Central memory CD8-positive, alpha-beta T cell (primary cell): Measurements from ENCODE around the gene HYAL2.
A peak's percentile ranks its signal among the peaks of the same experiment; 100 is the strongest.

Experiments
- ATAC-seq: fragments of 150-1000 bp; cut with Tn5 transposase; replicated peaks from 2 replicates; pipeline ENCODE4 v1.10.0; 2022; ENCODE audit warnings: mild to moderate bottlenecking, moderate FRiP score, moderate number of reproducible peaks; ENCODE audit not compliant: poor library complexity, severe bottlenecking; ENCODE audit errors: extremely low read depth
- DNase-seq, 2 donors: peaks; one replicate each; pipeline ENCODE4 v3.0.0; 2021; ENCODE audit warnings: low spot score in 2 of 2
- H3K27ac Mint-ChIP-seq: one replicate; pipeline ENCODE4 v1.8.0; 2022; ENCODE audit warnings: low read depth, mild to moderate bottlenecking, moderate library complexity, mixed read lengths
- H3K27me3 Mint-ChIP-seq: one replicate; pipeline ENCODE4 v1.8.0; 2022; ENCODE audit warnings: mixed read lengths
- H3K36me3 Mint-ChIP-seq: one replicate; pipeline ENCODE4 v1.8.0; 2022; ENCODE audit warnings: mild to moderate bottlenecking, moderate library complexity, mixed read lengths; ENCODE audit not compliant: insufficient read depth
- H3K4me1 Mint-ChIP-seq: one replicate; pipeline ENCODE4 v1.8.0; 2022; ENCODE audit warnings: mixed read lengths
- H3K4me3 Mint-ChIP-seq: one replicate; pipeline ENCODE4 v1.8.0; 2022; ENCODE audit warnings: mild to moderate bottlenecking, moderate library complexity, mixed read lengths
- H3K9me3 Mint-ChIP-seq: one replicate; pipeline ENCODE4 v1.8.0; 2022; ENCODE audit warnings: mixed read lengths

HYAL2 gene

DNA sequence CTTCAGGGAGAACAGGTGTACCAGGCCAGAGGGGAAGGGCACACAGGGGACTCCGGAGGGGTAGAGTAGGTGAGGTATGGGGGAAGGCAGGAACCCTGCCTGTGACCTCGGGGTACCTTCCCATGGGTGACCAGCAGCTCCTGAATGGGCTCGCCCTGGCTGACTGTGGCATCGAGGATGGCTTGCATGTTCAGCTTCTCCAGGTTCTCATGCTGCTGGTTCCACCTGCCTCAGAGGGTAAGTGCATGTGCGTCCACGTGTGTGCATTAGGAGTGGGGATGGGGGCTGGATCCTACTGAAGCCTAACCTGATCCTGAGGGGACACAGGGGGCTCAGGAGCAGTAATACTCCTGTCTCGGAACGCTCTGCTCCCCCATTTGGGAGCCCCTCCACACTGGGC is 22.5 kb upstream of the HYAL2 start:
- H3K4me3 Mint-ChIP-seq = peak overlapping the region; percentile 38
- H3K27me3 Mint-ChIP-seq = no peaks in the 10 kb centered on the region
- H3K4me1 Mint-ChIP-seq = peaks cover 50% of the 10 kb centered on the region
- H3K9me3 Mint-ChIP-seq = no peaks in the 10 kb centered on the region
- no peak overlapping the region for H3K27ac Mint-ChIP-seq
- ATAC-seq = no peak
- DNase-seq = no peak
- H3K36me3 Mint-ChIP-seq = peaks cover 11% of the 10 kb centered on the region

DNA sequence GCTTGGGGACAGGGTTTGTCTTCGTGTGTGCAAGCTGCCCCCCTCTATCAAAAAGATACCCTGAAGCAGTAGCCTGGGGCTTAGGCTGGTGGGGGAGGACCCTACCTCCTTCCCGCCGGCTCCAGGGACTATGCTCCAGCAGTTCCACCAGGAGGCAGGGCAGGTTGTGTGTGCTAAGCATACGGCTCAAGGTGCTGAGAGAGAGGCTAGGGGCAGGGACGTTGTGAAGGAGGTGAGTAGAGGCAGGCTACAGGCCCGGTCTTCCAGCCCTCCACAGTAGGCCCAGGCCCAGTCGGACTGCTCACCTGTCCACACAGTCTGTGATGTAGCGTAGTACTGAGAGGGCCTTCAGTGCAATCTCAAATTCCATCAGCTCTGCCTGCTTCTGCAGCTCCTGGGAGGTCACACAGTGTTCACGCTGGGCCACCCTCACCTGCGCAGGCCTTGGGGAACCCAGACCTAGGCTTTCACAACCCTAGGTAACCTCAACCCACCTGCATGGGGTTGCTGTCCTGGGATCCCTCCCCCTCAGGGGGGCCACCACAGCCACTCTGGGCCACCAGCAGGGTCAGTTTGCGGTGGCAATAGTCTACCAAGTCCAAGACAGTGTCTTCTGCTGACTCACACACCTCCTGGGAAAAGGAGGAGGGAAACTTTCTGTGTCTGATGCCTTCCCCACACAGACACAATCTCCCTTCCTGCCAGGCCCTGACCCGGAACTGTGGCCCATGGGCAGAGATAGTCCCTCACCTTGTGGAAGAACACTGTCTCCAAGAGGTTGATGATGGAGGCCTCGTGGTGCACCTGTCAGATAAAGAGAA is 20.5 kb upstream of the HYAL2 start:
- Mint-ChIP-seq H3K4me1 (peaks cover 53% of the 10 kb centered on the region), H3K9me3 (no peaks in the 10 kb centered on the region), H3K27me3 (no peaks in the 10 kb centered on the region), H3K4me3 (no peak overlapping the region), H3K27ac (no peak overlapping the region), H3K36me3 (peaks cover 20% of the 10 kb centered on the region)
- ATAC-seq = no peak
- no peak for DNase-seq

DNA sequence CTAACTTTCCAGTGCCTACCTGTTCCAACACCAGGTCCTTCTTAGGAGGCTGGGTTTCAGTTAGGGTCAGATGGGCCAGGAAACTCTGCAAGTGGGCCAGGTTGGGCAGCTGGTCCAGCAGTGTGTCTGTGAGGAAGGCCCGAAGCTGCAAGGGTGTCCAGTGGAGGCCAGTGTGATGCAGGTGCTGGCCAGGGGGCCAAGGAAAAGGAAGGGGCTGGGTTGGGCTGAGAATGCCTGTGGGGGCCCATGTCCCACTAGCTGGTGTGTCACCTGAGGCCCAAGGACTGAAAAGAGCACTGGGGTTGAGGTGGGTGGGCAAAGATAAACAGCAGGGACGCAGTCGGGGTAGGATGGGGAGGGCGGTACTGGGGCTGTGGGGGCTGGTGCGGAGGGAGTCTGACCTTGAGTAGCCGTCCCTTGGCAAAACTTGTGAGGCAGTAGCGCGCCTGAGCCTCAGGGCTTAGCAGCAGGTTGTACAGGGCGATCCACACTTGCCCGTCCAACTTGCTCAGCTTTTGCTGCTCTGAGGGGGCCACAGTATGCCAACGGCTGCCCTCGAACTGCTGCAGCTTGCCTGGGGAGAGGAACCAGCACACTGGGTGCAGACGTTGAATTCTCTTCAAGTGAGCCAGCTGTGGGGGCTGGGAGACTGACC is 19.6 kb upstream of the HYAL2 start:
- peaks cover 21% of the 10 kb centered on the region for H3K36me3 Mint-ChIP-seq
- H3K27me3 Mint-ChIP-seq = no peaks in the 10 kb centered on the region
- no peak for DNase-seq
- no peaks in the 10 kb centered on the region for H3K9me3 Mint-ChIP-seq
- peaks cover 50% of the 10 kb centered on the region for H3K4me1 Mint-ChIP-seq
- no peak overlapping the region for H3K4me3 Mint-ChIP-seq
- no peak overlapping the region for H3K27ac Mint-ChIP-seq
- no peak for ATAC-seq

DNA sequence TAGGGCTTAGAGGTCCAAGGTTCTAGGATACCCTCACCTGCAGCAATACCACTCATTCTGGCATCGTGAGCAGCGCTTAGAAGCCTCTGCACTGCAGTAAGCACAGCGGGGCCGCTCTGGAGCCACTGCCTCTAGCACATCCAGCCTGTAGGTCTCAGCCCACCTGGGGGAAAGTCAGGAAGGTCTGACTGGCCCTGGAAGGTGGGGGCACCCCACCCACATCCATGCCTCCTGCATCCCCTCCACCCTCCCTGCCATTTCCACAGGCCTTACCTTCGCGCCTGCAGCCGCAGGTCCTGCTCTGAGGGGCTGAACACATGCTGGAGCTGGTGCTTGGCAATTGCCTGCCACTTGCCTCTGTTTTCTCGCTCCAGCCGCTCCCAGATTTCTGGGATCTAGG is 19.0 kb upstream of the HYAL2 start:
- Mint-ChIP-seq H3K36me3 (peaks cover 26% of the 10 kb centered on the region), H3K4me1 (peaks cover 56% of the 10 kb centered on the region), H3K4me3 (peak overlapping the region; percentile 95), H3K9me3 (no peaks in the 10 kb centered on the region), H3K27me3 (no peaks in the 10 kb centered on the region), H3K27ac (no peak overlapping the region)
- no peak for ATAC-seq
- DNase-seq = no peak

GRCh38 chr3:50340448-50341329 is 18.1 kb upstream of the HYAL2 start, which contains the start of gene RASSF1:
Gene RASSF1, minus strand, starts transcription at chr3:50340836. Its CDS starts 31 bp downstream, at chr3:50340805.
- peak; percentile 53 for DNase-seq
- Mint-ChIP-seq H3K27ac (peak within 1 kb of the TSS; percentile 97), H3K4me1 (peaks cover 59% of the 10 kb centered on the region), H3K9me3 (no peaks in the 10 kb centered on the region), H3K27me3 (no peaks in the 10 kb centered on the region), H3K36me3 (peaks cover 31% of the 10 kb centered on the region), H3K4me3 (peak within 1 kb of the TSS; percentile 95)
- peak; percentile 17 for ATAC-seq

- Mint-ChIP-seq H3K27ac (peak overlapping the region; percentile 97), H3K27me3 (no peaks in the 10 kb centered on the region), H3K36me3 (peaks cover 37% of the 10 kb centered on the region), H3K4me1 (peaks cover 58% of the 10 kb centered on the region), H3K4me3 (peak overlapping the region; percentile 95), H3K9me3 (no peaks in the 10 kb centered on the region)
- ATAC-seq = no peak
- DNase-seq = no peak
Observed at GRCh38 chr3:50340147-50340447, 17.6 kb upstream of the HYAL2 start.

DNA sequence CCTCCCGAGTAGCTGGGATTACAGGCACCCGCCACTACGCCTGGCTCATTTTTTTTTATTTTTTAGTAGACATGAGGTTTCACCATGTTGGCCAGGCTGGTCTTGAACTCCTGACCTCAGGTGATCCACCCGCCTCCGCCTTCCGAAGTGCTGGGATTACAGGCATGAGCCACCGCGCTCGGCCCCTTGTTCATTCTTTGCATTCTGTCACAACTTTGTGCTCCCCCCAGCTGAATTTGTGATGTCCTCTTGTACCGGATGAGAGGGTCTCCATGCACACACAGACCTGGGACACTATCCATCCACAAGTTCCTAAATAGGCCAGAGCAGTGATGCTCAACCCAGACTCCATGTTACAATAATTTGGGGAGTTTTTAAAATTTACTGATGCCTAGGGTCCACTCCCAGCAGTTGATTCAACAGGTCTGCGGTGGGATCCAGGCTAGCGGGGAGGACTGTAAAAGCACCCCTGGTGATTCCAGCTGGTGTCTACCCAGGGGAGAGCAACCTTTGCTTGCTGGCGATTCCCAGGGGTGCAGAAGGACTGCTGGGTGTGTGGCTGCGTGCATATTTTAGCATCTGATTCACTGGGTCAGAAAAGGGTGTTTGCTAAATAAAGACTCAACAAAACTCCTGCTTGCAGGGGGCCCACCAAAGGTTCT is 17.1 kb upstream of the HYAL2 start:
- H3K9me3 Mint-ChIP-seq = no peaks in the 10 kb centered on the region
- peak overlapping the region; percentile 97 for H3K27ac Mint-ChIP-seq
- ATAC-seq (no peak), DNase-seq (no peak)
- H3K4me1 Mint-ChIP-seq = peaks cover 56% of the 10 kb centered on the region
- H3K36me3 Mint-ChIP-seq = peaks cover 37% of the 10 kb centered on the region
- H3K27me3 Mint-ChIP-seq = no peaks in the 10 kb centered on the region
- H3K4me3 Mint-ChIP-seq = peak overlapping the region; percentile 95

DNA sequence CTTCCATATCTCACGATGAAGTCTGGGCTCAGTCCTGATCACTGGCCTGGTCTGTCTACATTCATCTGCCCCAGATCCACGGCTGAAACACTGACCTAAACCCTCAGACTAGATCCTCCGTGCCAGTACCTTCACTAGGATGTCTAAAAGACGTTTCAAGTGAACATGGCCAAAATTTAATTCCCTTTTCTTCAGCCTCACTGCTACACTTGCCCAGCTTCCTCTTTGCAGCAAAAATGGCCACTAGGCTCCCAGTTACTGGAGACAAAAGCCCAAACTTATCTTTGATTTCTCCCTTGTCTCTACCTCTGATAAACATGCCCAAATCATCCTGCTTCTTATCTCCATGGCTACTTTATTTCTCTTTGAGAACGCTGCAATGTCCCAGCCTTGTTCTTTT is 16.4 kb upstream of the HYAL2 start:
- DNase-seq = no peak
- no peak for ATAC-seq
- H3K36me3 Mint-ChIP-seq = peaks cover 39% of the 10 kb centered on the region
- no peaks in the 10 kb centered on the region for H3K9me3 Mint-ChIP-seq
- peak overlapping the region; percentile 97 for H3K27ac Mint-ChIP-seq
- peak overlapping the region; percentile 95 for H3K4me3 Mint-ChIP-seq
- peaks cover 63% of the 10 kb centered on the region for H3K4me1 Mint-ChIP-seq
- H3K27me3 Mint-ChIP-seq = no peaks in the 10 kb centered on the region

GRCh38 chr3:50337175-50337861 is 14.8 kb upstream of the HYAL2 start:
- H3K36me3 Mint-ChIP-seq = peaks cover 51% of the 10 kb centered on the region
- ATAC-seq = peak; percentile 67

DNA sequence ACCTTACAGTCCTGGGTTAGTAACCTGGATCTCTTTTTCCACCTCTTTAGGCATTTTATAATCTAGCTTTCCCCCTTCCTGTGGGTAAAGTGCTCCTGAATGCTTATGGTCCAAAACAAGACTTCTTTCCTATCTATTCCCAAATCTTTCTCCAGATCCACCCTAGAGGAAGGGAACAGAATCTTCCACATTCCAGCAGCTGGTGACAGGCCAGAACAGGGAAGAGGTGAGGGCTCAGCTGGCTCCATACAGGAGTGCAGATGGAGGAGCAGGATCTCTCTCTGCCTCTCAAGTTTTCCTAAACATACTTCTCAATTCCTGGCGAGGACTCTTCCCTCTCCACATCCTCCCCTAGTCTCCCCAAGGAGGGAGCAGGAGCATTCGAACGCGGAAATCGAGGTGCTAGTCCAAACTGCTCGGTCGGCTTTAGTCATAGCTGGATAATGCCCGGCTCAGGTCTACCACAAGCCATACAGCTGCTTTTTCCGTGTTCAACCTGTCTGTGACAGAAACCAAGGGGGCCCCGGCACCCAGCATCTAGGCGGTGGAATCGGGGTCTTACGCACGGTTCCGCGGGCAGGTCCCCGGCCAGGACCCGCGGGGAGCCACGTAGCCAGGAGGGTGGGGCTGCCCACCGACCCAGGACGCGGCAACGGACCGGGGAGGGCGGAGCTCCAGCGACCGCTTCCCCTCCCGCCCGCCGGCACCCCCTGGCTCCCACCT is 14.1 kb upstream of the HYAL2 start:
- Mint-ChIP-seq H3K4me1 (peaks cover 80% of the 10 kb centered on the region), H3K27ac (peak overlapping the region; percentile 97), H3K36me3 (peaks cover 53% of the 10 kb centered on the region), H3K4me3 (peak overlapping the region; percentile 95), H3K27me3 (no peaks in the 10 kb centered on the region), H3K9me3 (no peaks in the 10 kb centered on the region)
- DNase-seq = peak in 1 of 2 donors; percentile 35
- peak; percentile 15 for ATAC-seq

More at GRCh38 chr3:50337175-50337861, 14.8 kb upstream of the HYAL2 start:
- Mint-ChIP-seq H3K4me1 (peaks cover 76% of the 10 kb centered on the region), H3K27me3 (no peaks in the 10 kb centered on the region), H3K9me3 (no peaks in the 10 kb centered on the region), H3K27ac (peak overlapping the region; percentile 97), H3K4me3 (peak overlapping the region; percentile 95)
- peak; percentile 79 to 82 for DNase-seq

GRCh38 chr3:50334339-50335075 is 12.0 kb upstream of the HYAL2 start:
- Mint-ChIP-seq H3K27ac (peak overlapping the region; percentile 82), H3K4me1 (peaks cover 67% of the 10 kb centered on the region), H3K4me3 (peak overlapping the region; percentile 67), H3K27me3 (no peaks in the 10 kb centered on the region), H3K36me3 (peaks cover 52% of the 10 kb centered on the region), H3K9me3 (no peaks in the 10 kb centered on the region)
- DNase-seq (no peak), ATAC-seq (no peak)
